Ureter (tissue), 1 donor: Measurements from ENCODE around the gene TULP1. TPM values are rescaled to one million over a fixed set of nuclear protein-coding genes. Genes with fewer than 3 reads are reported as not detected.
A peak's percentile ranks its signal among the peaks of the same experiment; 100 is the strongest.
"Not testable (repeated sequence)": the region's sequence is repeated elsewhere in the genome, so short reads cannot be mapped to it uniquely, and the experiment has no call there.

Experiments used
- DNase-seq: peaks from one replicate; pipeline ENCODE4 v3.0.0-alpha.2; 2020; ENCODE audit warnings: low spot score
- total RNA-seq: library from RNA; stranded (reverse); gene quantifications from one replicate; pipeline ENCODE4 v1.2.4, GENCODE V29; 2023
- donor health status: DM: yes; HTN: yes; CAD: no.

TULP1 gene
- total RNA-seq = 0.83 TPM

DNA sequence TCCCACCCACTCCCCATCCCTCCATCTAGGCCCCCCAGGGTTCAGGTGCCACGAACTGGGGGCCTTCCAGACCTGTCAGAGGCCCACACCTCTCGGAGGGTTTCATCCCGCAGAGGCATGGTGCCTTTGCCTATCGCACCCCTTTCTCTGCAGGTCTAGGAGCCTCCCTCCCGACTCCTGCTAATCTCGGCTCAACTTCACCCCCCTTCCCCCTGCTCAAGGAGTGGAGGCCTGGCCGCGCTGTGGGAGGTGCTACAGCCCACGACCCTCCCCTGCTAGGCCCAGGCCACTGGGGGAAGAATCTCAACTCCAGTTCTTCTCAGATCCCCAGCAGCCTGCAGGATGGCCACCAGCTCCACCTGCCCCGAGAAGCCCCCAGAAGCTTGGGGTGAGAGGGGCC is at the start of gene TULP1:
TULP1 (minus strand) TSS at position 157 of the 400 bp plus-strand sequence; CDS start at position 119, 38 bp downstream.
- no peak for DNase-seq

DNA sequence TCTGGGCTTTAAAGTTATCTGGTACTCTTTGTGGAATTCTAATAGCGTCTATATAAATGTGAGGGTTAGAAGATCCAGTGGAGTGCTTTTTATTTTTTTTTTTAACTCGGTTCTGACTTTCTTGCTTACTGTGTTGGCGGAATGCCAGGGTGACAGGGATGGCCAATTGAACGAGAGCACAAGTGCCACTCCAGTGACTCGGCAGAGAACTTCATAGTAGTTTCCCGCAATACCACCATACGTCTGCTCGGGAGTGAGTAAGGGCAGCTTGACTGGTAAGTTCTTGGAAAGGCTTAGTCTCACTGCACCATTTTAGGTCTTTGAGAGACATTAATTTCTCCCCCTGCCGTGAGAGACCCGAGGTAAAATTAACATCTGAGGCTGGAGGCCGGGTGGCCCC is 49.4 kb upstream of the TULP1 start:
- no peak for DNase-seq

DNA sequence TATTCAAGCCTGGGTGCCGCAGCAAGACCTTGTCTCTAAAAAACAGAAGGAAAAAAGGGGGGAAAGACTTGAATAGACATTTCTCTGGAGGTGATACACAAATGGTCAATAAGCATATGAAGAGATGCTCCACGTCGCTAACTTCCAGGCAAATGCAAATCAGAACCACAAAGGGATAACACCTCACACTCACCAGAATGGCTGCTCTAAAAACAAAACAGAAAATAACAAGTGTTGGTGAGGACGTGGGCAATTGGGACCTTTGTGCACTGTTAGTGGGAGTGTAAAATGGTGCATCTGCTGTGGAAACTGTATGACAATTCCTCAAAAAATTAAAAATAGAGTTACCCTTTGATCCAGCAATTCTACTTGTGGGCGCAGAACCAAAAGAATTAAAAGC is 48.4 kb upstream of the TULP1 start:
- DNase-seq = no peak

DNA sequence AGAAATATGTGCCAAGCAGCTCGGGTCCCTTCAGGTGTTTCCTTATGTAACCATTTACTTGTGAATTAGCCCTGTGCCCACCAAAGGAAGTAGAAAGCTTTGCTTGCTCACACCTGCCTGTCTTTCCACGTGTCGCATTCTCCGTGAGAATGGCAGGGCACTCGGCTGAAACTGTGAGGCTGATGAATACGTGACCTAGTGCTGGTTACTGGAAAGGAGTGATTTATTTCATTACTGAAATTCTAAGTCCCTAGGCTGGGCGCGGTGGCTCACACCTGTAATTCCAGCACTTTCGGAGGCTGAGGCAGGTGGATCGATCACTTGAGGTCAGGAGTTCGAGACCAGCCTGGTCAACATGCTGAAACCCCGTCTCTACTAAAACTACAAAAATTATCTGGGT is 45.9 kb upstream of the TULP1 start:
- DNase-seq = no peak

DNA sequence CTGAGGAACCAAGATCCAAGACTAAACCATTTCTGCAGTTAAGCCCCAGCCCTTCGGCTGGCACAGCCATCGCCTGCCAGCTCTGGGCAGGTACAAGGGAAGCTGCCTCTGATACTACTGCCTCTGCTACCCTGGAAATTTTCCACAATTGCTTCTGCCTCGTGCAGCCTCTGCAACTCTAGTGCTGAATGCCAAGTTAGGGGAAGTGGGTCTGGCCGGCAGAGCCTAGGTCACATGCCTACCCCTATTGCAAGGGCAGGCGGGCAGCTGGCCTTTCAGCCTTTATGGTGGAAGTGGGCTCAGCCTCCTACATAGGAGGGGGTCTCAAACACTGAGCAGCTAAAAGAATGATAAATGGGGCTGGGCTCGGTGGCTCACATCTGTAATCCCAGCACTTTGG is 44.5 kb upstream of the TULP1 start:
- DNase-seq = no peak

DNA sequence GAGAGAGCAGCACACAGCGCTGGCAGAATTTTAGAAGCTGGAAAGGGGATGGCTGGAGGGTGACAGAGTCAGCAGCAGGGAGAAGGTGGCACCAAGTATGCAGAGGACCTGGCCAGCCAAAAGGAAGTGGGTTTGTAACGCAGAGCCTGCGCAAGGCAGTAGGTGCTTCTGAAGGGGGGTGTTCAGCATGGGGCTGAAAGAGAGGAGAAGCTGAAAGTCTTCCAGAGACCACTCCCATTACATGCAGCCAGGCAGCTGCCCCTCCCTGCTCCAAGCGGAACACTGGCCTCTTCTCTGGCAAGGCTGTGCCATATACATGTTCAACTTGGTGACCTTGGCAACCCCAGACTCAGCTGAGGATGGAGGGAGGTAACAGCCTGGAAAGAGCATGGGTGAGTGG is 42.1 kb upstream of the TULP1 start:
- DNase-seq = no peak

DNA sequence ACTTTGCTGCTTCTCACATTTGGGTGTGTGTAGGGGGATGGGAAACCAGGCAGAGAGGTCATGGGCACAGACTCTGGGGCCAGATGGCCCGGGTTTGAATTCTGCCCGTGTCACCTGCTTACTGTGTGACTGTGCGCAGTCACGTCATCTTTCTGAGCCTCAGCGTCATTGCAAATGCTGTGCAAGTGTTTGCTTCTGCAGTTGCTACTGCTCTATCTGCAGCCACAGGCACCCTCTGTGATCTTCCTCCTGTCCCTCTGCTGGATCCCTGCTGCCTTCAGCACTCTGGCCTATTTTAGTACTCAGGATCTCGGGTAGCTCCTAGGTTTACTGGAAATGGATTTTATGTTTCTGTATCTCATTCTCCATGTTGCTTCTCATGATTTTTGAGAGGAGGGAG is 40.6 kb upstream of the TULP1 start:
- DNase-seq = no peak

DNA sequence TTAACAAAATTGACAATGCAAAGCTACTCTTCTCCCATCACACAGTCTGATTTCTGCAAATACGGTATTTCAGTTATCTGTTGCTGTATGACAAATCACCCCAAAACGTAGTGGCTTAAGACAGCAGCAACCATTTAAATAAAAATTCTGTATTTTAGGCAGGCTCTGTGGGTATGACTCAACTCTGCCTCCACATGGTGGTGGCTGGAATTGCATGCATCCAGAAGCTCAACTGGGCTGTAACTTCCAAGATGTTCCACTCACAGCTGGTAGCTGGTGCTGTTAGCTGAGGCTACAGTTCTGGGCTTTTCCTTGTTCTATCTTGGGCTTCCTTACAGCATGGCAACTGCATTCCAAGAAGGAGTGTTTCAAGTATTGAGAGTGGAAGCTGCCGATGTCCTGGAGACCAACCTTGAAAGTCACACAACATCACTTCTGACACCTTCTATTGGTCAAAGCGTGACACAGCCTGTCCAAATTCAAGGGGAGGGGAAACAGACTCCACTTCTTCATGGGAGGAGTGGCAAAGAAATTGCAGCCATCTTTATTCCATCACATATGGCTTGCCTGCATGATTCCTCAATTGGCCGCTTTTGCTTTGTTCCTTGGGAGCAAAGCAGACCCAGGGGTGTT is 39.7 kb upstream of the TULP1 start:
- DNase-seq = no peak

DNA sequence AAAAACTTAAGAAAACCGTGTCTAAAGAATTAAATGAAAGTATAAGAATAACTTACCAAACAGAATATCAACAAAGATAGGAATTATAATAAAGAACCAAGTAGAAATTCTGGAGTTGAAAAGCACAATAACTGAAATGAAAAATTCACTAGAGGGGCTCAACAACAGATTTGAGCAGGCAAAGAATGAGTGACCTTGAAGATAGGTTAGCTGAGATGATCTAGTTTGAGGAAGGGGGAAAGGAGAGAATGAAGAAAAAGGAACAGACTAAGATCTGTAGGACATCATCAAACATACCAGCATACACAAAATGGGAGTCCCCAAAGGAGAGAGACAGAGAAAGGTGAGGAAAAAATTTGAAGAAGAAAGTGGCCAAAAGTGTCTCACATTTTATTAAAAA is 37.7 kb upstream of the TULP1 start:
- no peak for DNase-seq

DNA sequence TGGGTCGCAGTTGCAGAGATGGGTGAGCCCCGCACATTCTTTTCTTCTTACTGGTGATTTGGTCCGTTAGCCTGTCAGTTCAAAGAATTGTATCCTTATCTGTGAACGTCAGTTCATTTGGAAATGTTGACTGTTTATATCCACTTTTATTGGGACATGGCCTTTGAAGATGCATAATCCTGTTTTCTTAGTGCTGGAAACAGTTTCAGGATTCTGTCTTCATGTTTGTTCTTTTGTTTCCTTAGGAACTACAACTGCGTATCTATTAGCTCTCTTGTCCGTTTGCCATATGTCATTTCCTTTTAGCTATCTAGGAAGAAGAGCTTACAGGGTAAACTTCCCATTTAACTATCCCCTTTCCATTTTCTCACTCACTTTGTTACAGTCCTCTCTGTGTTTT is 35.0 kb upstream of the TULP1 start:
- no peak for DNase-seq

DNA sequence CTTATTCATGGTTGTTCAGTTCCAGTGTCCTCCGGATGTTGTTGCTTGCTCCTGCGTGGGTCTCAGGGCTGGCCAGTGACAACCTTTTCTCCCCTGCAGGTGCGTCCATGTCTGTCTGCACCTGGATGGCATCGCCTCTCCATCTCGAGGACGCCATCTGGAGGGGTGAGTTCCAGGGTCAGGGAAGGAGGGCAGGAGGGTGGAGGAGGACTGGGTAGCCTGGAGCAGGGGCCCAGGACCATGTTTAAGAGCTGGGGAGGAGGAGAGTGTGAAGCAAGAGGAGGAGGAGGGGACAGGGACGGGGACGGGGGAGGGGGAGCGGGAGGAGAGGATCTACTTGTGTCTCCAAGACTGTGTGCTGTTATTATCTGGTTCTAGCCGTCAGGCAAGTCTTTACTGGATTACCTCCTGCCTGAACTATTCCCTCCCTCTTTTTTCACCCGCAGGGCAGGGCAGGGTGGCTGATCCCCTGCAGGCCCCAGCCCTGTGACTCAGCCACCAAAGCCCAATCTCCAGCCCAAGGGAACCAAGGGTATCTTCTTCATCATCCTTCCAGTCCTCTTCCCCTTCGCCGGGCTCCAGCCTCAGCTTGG is 32.2 kb upstream of the TULP1 start:
- DNase-seq = no peak

DNA sequence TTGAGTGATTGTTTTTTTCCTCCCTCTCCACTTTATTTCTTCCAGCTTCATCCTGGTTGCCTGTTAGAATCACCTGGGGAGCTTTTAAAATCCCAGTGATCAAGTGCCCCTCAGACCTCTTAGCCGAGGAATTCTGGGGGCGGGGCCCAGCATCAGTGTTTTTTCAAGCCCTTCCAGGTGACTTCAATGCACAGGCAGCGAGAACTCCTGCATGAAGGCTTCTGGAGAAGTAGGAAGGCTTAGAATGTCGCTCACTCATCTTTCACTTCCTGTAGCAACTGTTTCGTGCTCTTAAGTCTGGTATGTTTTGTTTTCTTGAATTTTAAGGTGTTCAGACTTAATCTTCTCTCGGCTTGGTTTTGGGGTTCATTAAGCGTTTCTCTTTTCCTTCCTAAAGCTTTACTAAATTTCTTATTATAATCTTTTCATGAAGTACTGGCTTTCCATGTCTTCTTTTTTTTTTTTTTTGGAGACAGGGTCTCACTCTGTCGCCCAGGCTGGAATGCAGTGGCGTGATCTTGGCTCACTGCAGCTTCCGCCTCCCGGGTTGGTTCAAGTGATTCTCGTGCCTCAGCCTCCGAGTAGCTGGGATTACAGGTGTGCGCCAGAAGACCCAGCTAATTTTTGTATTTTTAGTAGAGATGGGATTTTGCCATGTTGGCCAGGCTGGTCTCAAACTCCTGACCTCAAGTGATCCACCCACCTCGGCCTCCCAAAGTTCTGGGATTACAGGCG is 30.9 kb upstream of the TULP1 start:
- DNase-seq = no peak

DNA sequence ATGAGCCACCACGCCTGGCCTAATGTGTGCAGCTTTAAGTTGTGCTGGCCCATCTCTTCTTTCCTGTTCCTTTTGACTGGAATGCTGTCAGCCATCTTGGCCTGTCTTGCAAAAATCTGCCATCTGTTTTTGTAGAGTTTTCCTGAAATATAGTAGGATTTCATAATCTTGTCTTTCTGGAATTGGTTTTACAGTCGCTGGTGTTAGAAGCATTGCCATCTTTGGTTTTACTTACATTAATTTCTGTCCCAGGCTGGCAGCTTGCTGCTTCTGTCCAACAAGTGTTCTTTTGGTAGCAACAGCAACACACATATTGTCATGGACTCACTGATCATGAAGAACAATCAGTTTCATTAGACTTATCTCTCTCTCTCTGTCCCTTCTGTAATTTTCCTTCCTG is 29.1 kb upstream of the TULP1 start:
- DNase-seq = no peak

DNA sequence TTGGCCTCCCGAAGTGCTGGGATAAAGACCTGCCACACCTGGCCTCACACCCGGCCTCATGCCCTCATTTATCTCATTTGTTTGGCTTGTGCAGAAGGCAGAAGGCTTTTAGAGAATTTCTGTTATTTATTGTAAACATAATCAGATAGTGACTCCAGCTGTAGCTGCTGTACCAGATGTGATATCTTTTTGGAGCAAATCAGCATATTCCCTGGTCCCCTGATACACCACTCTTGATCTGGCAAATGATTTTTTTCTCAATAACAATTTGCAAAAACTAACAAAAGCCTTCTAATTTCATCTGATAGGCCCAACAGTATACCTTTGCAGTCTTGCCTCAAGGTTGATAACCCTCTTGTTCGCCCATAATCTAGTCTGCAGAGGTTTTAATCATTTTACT is 26.5 kb upstream of the TULP1 start:
- DNase-seq = no peak

DNA sequence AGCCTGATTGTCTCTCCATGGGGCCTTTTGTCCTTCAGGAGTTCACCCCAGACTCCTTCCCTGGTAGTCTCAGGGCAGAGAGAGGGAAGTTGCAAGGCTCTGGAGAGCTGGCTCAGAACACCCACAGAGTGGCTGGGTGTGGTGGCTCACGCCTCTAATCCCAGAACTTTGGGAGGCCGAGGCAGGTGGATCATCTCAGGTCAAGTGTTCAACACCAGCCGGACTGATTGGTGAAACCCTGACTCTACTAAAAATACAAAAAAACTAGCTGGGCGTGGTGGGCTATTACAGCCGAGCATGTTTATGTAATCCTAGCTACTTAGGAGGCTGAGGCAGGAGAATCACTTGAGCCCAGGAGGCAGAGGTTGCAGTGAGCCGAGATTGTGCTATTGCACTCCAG is 23.2 kb upstream of the TULP1 start:
- not testable (repeated sequence) for DNase-seq

DNA sequence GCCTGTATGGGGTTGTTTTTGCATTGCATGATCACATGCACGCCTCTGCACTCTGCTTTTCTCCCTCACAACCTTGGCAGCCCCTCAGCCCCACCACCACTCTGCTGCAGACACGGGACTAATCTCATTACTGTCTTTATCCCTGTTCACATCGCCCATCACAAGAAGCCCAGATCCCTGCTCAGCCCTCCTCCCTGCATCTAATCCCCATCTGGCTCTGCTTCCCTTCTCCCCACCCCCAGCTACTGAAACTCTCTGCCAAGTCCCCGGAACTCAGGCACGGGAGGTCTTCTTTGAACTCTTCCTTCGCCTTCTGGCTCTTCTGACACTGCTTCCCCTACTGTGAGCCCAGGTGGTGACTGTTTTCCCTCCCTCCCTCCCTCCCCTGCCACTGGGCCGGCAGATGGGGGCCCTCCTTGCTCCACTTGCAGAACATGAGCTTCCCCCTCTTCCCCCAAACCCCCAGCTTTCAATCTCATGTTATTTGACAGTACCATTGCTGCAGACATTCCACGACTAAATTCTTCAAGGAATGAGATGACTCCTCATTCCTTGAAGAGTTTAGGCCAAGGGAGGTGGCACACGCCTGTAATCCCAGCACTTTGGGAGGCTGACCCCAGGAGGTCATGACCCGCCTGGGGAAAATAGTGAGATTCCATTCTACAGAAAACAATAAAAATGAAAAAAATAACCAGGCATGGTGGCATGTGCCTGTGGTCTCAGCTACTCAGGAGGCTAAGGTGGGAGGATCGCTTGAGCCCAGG is 21.9 kb upstream of the TULP1 start:
- DNase-seq = no peak

DNA sequence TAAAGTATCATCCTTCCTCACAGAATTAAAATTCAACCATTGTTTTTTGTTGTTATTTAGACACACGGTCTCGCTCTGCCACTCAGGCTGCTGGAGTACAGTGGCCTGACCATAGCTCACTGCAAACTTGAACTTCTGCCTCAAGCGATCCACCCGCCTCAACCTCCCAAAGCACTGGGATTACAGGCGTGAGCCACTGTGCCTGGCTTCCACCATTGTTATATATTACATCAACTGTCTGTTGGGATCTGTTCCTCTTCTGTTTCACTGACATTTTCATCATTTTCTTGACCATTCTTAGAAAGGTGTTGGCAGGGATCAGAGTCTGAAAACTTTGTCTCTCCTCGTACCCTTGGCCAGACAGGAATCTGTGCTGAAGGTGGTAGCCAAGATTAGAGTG is 21.3 kb upstream of the TULP1 start:
- no peak for DNase-seq

DNA sequence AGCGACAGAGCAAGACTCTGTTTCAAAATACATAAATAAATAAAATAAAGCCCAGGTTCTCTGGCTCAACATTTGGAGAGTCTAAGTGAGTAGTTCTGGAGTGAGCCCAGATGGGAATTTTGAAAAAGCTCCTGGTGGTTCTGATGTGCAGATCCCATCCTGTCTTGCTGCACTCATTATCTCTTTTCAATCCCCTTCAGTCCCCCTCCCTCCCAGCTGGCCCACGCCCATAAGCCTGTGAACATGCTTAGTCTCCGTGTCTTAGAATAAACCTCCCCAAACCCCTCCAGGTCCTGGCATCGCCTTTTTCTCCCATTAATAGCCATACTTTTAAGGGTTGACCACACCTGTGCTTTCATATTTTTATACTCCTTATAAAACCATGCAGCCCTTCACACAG is 19.4 kb upstream of the TULP1 start:
- DNase-seq = no peak

DNA sequence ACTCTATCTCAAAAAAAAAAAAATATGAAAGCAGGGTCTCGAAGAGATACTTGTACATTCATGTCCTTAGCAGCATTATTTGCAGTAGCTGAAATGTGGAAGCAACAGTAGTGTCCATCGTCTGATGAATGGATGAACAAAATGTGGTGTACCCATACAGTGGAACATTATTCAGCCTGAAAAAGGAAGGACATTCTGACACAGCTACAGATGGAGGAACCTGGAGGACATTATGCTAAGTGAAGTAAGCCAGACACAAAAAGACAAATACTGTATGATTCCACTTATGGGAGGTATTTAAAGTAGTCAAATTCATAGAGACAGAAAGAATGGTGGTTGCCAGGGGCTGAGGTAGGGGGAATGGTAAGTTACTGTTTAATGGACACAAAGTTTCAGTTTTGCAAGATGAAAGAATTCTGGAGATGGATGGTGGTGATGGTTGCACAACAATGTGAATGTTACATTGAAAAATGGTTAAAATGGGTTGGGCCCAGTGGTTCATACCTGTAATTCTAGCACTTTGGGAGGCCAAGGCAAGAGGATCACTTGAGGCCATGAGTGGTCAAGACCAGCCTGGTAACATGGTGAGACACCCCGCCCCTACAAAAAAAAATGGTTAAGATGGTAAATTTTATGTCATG is 11.8 kb upstream of the TULP1 start:
- DNase-seq = no peak

DNA sequence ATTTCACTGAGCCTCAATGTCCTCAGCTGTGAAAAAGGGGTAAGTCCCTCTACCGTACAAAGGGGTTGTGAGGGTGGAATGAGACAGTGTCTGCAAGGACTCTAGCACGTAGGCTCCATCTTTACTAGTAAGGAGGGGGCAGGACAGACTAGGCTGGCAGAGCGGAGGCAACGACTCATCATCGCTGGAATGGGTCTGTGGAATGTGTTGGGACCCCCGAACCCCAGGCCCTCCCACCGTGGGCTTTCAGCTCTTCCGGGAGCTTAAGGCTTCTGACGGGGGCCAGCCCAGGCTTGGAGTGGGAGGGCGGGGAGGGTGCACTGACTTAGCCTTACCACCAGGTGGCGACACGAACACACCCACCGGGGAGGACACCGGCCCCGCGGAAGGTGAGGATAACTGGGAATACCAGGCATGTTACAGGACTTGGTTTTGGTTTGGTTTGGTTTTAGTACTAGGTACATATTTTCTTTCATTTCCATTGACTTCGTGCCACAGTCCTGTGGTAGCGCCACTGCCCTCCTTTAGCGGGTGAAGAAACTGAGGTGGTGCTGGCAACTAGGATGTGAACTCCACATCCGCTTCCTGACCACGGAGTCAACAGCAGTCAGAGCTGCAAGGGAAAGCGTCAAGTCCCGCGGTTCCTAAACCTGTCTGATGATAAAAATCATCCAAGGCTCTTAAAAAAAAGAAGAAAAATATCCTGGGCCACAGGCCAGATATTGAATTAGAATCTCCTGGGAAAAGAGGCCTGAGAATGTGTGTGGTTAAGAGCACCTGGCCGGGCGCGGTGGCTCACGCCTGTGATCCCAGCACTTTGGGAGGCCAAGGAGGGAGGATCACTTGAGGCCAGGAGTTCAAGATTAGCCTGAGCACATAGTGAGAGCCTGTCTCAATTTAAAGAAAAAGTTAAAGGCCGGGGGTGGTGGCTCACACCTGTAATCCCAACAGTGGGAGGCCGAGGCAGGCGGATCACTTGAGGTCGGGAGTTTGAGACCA is 10.3 kb upstream of the TULP1 start:
- peak; percentile 80 for DNase-seq

DNA sequence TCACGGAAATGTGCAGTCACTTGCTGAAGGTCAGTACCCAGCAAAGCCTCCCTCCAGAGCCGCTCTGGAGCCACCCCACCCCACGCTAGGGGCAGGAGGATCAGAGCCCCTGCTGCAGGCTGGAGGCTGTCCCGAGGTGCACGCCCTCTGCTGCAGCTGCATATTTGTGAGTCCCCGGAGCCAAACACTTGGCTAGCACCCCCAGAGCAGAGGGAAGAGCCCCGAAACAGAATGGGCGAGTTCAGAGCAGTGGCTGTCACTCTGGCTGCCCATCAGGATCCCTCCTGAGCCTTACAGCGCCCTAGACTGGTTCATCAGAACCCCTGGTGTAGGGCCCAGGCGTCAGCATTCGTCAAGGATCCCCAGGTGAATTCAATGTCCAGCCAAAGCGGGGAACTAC is 9.5 kb upstream of the TULP1 start:
- no peak for DNase-seq
